OCI-LY3 (cell line): ENCODE measurements around the gene A4GNT.
"Not testable (repeated sequence)": the region's sequence is repeated elsewhere in the genome, so short reads cannot be mapped to it uniquely, and the experiment has no call there.

ENCODE experiments used
- H2AFZ ChIP-seq: fragments of 200-600, 300-600 bp; shearing (Covaris generic); 2 replicates; pipeline ENCODE4 v1.6.0; 2014; ENCODE audit warnings: antibody characterized with exemption, low read depth, low read length
- H3K27ac ChIP-seq: fragments of 200-600, 300-600 bp; sonication (generic); 2 replicates; pipeline ENCODE4 v1.5.1; 2014; ENCODE audit warnings: mild to moderate bottlenecking, low read length, moderate library complexity, mixed read lengths
- H3K27me3 ChIP-seq: fragments of 200-600, 300-600 bp; sonication (generic); 2 replicates; pipeline ENCODE4 v1.6.1; 2014; ENCODE audit warnings: low read depth, low read length, mixed read lengths
- H3K36me3 ChIP-seq: fragments of 200-600, 300-600 bp; sonication (generic); replicated peaks from 2 replicates; pipeline ENCODE3; 2014; ENCODE audit warnings: low read depth, low read length, mixed read lengths
- H3K4me1 ChIP-seq: fragments of 300-600, 200-600 bp; sonication (generic); 2 replicates; pipeline ENCODE4 v1.6.1; 2014; ENCODE audit warnings: low read length, mixed read lengths
- H3K4me2 ChIP-seq: fragments of 200-600, 300-600 bp; sonication (generic); 2 replicates; pipeline ENCODE4 v1.6.1; 2014; ENCODE audit warnings: low read length, mixed read lengths
- H3K4me3 ChIP-seq: fragments of 300-600, 200-600 bp; sonication (generic); 2 replicates; pipeline ENCODE4 v1.5.1; 2014; ENCODE audit warnings: antibody characterized with exemption, mild to moderate bottlenecking, low read length, moderate library complexity
- H3K79me2 ChIP-seq: fragments of 300-600, 200-600 bp; shearing (Covaris generic); 2 replicates; pipeline ENCODE4 v1.6.1; 2014; ENCODE audit warnings: mild to moderate bottlenecking, low read length, mixed read lengths
- H3K9ac ChIP-seq: fragments of 300-600, 200-600 bp; shearing (Covaris generic); 2 replicates; pipeline ENCODE4 v1.6.0; 2014; ENCODE audit warnings: mild to moderate bottlenecking, low read length, moderate library complexity
- H3K9me3 ChIP-seq: fragments of 200-600, 300-600 bp; shearing (Covaris generic); 2 replicates; pipeline ENCODE4 v1.6.1; 2014; ENCODE audit warnings: low read length, mixed read lengths; ENCODE audit not compliant: insufficient read depth
- H4K20me1 ChIP-seq: fragments of 200-600, 300-600 bp; sonication (generic); 2 replicates; pipeline ENCODE4 v1.6.1; 2016; ENCODE audit warnings: low read length, mixed read lengths; ENCODE audit not compliant: insufficient read depth
- EZH2phosphoT487 ChIP-seq: fragments of 200-600 bp; shearing (Covaris generic); IDR thresholded peaks from 2 replicates; pipeline ENCODE4 v1.6.1; 2018; ENCODE audit warnings: antibody characterized with exemption, mixed run types, low read depth
- TF ChIP-seq, protein P1 (sequence below): fragments of 200-600, 300-600 bp; sonication (generic); IDR thresholded peaks from 2 replicates; pipeline ENCODE4 v1.5.1; 2014; ENCODE audit warnings: antibody characterized with exemption, low read length, low read depth

Gene A4GNT

DNA sequence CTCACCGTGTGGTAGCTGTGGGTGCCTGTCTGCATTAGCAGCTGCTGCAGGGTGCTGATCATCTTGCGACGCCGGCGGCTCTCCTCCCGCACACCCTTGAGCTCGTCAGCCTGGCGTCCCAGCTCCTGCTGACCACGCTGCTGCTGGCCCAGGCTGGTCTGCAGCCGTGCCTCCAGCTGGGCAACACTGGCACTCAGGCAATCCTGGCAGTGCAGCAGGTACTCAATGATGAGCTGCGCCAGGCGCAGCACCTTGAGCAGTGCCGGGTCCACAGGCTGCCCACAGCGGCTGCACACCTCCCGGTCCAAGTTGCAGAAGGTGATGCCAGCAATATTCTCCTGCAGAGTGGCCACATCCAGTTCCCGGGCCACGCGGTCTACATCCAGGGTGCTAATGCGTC, 28.7 kb downstream of the A4GNT start:
- Histone ChIP-seq H3K9ac (no peak overlapping the region), H3K4me2 (no peak overlapping the region), H3K9me3 (no peaks in the 10 kb centered on the region), H3K27ac (no peak overlapping the region), H3K36me3 (no peaks in the 10 kb centered on the region), H3K27me3 (no peaks in the 10 kb centered on the region), H2AFZ (no peak overlapping the region), H3K79me2 (no peaks in the 10 kb centered on the region), H3K4me1 (no peaks in the 10 kb centered on the region), H3K4me3 (no peak overlapping the region), H4K20me1 (no peaks in the 10 kb centered on the region)
- TF ChIP-seq, protein P1, sequence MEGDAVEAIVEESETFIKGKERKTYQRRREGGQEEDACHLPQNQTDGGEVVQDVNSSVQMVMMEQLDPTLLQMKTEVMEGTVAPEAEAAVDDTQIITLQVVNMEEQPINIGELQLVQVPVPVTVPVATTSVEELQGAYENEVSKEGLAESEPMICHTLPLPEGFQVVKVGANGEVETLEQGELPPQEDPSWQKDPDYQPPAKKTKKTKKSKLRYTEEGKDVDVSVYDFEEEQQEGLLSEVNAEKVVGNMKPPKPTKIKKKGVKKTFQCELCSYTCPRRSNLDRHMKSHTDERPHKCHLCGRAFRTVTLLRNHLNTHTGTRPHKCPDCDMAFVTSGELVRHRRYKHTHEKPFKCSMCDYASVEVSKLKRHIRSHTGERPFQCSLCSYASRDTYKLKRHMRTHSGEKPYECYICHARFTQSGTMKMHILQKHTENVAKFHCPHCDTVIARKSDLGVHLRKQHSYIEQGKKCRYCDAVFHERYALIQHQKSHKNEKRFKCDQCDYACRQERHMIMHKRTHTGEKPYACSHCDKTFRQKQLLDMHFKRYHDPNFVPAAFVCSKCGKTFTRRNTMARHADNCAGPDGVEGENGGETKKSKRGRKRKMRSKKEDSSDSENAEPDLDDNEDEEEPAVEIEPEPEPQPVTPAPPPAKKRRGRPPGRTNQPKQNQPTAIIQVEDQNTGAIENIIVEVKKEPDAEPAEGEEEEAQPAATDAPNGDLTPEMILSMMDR = no peak
- TF ChIP-seq EZH2phosphoT487 = no peak

DNA sequence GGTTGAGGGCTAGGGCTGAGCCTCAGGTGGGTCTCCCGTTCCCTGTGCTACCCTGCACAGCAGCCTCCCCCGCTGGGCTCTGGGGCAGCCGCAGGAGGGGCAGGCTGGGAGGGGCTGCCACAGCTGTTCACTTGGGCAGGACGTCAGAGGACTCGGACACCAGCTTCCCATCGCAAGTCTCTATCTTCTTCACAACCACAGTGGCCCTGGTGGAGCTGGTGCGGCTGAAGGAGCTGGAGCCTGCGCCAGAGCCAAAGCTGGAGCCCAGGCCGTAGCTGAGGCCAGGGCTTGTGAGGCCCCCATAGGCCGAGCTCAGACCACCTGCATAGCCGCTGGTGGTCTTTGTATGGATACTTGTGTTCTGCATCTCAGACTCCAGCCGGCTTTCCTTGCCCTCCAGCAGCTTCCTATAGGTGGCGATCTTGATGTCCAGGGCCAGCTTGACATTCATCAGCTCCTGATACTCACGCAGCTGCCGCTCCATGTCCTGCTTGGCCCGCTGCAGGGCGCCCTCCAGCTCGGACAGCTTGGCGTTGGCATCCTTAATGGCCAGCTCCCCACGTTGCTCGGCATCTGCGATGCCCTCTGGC, 30.7 kb downstream of the A4GNT start:
- not testable (repeated sequence) for H3K27me3 ChIP-seq, H4K20me1 ChIP-seq, H3K27ac ChIP-seq, H2AFZ ChIP-seq, H3K9ac ChIP-seq, H3K79me2 ChIP-seq, H3K4me1 ChIP-seq, H3K36me3 ChIP-seq, H3K4me2 ChIP-seq, H3K9me3 ChIP-seq, H3K4me3 ChIP-seq

DNA sequence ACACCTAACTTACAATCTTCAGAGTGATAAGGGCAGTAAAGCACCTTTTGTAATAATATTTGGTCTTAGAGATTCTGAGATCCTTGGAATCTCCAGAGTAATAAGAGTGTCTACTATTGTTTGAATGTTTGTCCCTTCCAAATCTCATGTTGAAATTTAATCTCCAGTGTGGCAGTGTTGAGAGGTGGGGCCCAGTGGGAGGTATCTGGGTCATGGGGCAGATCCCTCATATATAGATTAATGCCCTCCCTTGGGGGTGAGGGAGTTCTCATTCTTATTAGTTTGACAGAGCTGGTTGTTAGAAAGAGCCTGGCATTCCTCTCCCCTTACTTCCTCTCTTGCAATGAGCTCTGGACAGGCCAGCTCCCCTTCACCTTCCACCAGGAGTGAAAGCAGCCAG, 32.8 kb downstream of the A4GNT start:
- Histone ChIP-seq H3K36me3 (no peaks in the 10 kb centered on the region), H2AFZ (no peak overlapping the region), H3K4me1 (no peaks in the 10 kb centered on the region), H4K20me1 (no peaks in the 10 kb centered on the region), H3K9ac (no peak overlapping the region), H3K9me3 (no peaks in the 10 kb centered on the region), H3K79me2 (no peaks in the 10 kb centered on the region), H3K4me2 (no peak overlapping the region), H3K4me3 (no peak overlapping the region), H3K27ac (no peak overlapping the region), H3K27me3 (peaks cover 11% of the 10 kb centered on the region; the same call in 1 of the 2 replicates)
- TF ChIP-seq, protein P1 = no peak
- no peak for TF ChIP-seq EZH2phosphoT487

DNA sequence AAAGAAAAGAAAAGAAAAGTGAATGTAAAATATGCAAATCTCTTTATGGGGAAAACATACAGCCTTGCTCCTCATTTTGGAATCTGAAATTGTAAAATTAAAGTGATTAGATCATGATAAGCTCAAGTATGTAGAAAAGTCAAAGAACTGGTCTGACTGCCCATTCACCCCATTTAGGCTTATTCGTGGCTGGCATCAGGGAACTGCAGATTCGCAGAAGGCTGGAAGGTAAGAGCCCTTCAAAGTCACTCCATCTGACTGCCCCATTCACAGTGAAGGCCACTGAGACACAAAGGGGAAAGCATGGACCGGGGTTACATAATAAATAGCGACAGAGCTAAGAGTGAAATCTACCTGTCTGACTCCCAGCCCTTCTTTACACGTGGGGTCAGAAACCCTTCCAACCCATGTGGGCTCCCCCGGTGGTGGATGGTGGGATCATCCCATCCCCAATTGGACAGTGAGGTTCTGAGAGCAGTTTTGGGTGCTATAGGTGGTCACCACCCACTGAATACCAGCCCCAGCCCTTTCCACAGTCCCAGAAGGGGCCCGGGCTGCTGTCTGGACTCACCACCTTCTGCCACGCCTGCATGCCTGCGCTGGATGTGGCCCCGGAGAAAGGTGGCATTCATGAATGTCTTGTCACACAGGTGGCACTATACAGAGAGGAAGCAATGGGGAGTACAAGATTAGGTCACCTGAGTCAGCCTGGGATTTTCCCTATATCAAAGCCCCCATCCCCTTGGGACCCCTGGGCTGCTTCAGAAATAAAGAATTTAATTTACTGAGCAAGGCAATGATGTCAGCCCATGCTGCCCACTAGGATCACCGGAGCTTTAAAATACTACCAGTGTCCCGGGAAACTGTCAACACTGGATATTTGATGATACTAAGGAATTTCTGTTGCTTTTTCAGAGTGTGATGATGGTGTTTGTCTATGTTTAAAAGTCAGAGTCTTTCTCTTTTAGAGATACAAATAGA, 34.7 kb downstream of the A4GNT start:
- Histone ChIP-seq H4K20me1 (no peaks in the 10 kb centered on the region), H3K27ac (no peak overlapping the region), H2AFZ (no peak overlapping the region), H3K9me3 (no peaks in the 10 kb centered on the region), H3K4me3 (no peak overlapping the region), H3K79me2 (no peaks in the 10 kb centered on the region), H3K4me1 (no peaks in the 10 kb centered on the region), H3K4me2 (no peak overlapping the region), H3K27me3 (peaks cover 26% of the 10 kb centered on the region; the same call in 1 of the 2 replicates), H3K36me3 (no peaks in the 10 kb centered on the region), H3K9ac (no peak overlapping the region)
- no peak for TF ChIP-seq EZH2phosphoT487
- TF ChIP-seq, protein P1 = peak; percentile 31; the same call in 1 of the 2 replicates
